Esophagus squamous epithelium (tissue), 5 donors: Measurements from ENCODE around the gene ESRRB. TPM values are rescaled to one million over a fixed set of nuclear protein-coding genes. Genes with fewer than 3 reads are reported as not detected.

Experiments used
- DNase-seq: peaks from one replicate; lab custom pipeline; 2025; lab: John Stamatoyannopoulos, UW
- H3K27ac ChIP-seq, 4 donors: fragments of 200-600 bp; sonication (generic); one replicate each; pipeline ENCODE4 v1.5.1; 2016 to 2019; ENCODE audit warnings: mild to moderate bottlenecking in 1 of 4
- H3K27me3 ChIP-seq, 4 donors: fragments of 200-600 bp; sonication (generic); 1 replicate in 3 of 4; 2 replicates in 1 of 4; pipeline versions ENCODE4 v1.5.1 to v1.6.0; 2017 to 2021; ENCODE audit warnings: antibody characterized with exemption in 1 of 4
- H3K36me3 ChIP-seq, 3 donors: fragments of 200-600 bp; sonication (generic); one replicate each; pipeline ENCODE4 v1.5.1; 2016 to 2019
- H3K4me1 ChIP-seq, 3 donors: fragments of 200-600 bp; sonication (generic); one replicate each; pipeline ENCODE4 v1.5.1; 2017 to 2019
- H3K4me3 ChIP-seq, 4 donors: fragments of 200-600 bp; sonication (generic); 1 replicate in 3 of 4; 2 replicates in 1 of 4; pipeline ENCODE4 v1.5.1; 2016 to 2019; ENCODE audit warnings: mild to moderate bottlenecking in 2 of 4, moderate library complexity in 1 of 4
- H3K9me3 ChIP-seq, 3 donors: fragments of 200-600 bp; sonication (generic); one replicate each; pipeline ENCODE4 v1.5.1; 2016 to 2019
- POLR2A ChIP-seq, 4 donors: fragments of 450-650 bp; IDR thresholded peaks; one replicate each; pipeline ENCODE4 v1.6.1; 2017; ENCODE audit warnings: antibody characterized with exemption in 4 of 4, mild to moderate bottlenecking in 4 of 4, moderate library complexity in 3 of 4
- WGBS, 2 donors: methylation state at CpG; one replicate each; pipeline ENCODE4 v1.1.5; 2018; 5-methylcytosine and 5-hydroxymethylcytosine counted together
- intact Hi-C: fragments of 100-400 bp; cut with DNase I; formaldehyde crosslinking; loops from one replicate; pipeline ENCODE4 v1.15.0; 2022
- total RNA-seq, 4 donors: library from RNA; depleted of rRNA; stranded (reverse); fragments of >200 nt; gene quantifications; one replicate each; pipeline ENCODE4 v1.1.0, GENCODE V29; 2016
- TF ChIP-seq, protein P1 (sequence below), 6 experiments: fragments of 450-650 bp in 4 of 6; fragments of 200-600 bp in 2 of 6; sonication (generic) in 2 of 6; IDR thresholded peaks; one replicate each; pipeline ENCODE4 v1.5.1; 2016 to 2019; ENCODE audit warnings: antibody characterized with exemption in 6 of 6, mild to moderate bottlenecking in 4 of 6, moderate library complexity in 4 of 6
- donor health status: DM: yes; HTN: yes; CAD: no.

The ESRRB gene
- total RNA-seq, 4 donors from 2014 or later, result not detected

DNA sequence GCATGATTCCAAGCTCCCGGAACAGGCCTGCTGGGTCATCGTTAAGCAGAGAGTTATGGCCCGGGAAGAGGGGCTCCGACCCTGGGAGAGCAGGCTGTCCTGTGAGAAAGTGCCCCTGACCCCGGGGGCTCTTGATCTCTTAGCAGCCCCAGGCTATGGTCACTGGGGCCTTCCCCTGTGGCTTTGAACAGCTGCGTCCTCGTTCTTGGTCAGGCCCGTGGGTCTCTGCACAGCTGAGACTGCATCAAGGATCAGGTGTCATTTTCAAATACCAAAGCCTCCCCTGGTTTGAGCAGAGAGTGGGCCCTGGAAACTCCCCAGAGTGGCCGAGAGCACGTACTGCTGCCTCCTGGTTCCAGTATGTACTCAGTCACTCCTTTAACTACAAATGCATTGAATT lies 114.8 kb downstream of the ESRRB start:
- Histone ChIP-seq H3K4me1 (no peaks in the 10 kb centered on the region), H3K27me3 (peaks cover 0 to under 1% (median 0%) of the 10 kb centered on the region in 4 donors), H3K27ac (no peak overlapping the region), H3K4me3 (no peak overlapping the region), H3K9me3 (no peaks in the 10 kb centered on the region), H3K36me3 (no peaks in the 10 kb centered on the region)
- DNase-seq, result no peak
- 46 to 70% methylated on average over 3 to 6 of the region's 10 CpGs for WGBS, 2 donors
- intact Hi-C loops, result no loop called here
- no peak for TF ChIP-seq POLR2A (IDR thresholded peaks at IDR 0.05)
- TF ChIP-seq, protein P1, sequence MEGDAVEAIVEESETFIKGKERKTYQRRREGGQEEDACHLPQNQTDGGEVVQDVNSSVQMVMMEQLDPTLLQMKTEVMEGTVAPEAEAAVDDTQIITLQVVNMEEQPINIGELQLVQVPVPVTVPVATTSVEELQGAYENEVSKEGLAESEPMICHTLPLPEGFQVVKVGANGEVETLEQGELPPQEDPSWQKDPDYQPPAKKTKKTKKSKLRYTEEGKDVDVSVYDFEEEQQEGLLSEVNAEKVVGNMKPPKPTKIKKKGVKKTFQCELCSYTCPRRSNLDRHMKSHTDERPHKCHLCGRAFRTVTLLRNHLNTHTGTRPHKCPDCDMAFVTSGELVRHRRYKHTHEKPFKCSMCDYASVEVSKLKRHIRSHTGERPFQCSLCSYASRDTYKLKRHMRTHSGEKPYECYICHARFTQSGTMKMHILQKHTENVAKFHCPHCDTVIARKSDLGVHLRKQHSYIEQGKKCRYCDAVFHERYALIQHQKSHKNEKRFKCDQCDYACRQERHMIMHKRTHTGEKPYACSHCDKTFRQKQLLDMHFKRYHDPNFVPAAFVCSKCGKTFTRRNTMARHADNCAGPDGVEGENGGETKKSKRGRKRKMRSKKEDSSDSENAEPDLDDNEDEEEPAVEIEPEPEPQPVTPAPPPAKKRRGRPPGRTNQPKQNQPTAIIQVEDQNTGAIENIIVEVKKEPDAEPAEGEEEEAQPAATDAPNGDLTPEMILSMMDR (IDR thresholded peaks at IDR 0.05), result no peak

DNA sequence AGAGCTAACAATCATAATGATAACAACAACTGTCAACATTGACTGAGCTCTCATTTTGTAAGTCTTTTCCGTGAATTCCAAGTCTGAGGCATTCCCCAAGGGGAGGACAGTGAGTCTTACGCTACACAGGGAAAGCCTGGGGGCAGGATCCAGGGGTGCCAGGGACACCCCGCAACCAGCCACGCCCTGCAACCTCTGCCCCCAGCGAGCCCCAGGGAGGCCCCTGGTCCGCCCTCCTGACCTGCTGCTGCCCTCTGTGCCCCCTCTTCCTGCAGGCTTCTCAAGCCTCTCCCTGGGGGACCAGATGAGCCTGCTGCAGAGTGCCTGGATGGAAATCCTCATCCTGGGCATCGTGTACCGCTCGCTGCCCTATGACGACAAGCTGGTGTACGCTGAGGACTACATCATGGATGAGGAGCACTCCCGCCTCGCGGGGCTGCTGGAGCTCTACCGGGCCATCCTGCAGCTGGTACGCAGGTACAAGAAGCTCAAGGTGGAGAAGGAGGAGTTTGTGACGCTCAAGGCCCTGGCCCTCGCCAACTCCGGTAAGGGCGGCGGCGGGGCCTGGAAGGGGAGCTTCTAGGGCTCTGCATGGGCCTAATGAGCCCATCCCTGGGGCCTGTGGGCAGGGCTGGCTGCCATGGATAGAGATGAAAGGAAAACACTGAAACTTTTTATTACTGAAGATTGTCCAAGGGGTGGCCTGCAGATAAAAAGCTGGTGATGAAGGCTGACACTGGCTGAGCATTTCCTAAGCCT lies 115.4 kb downstream of the ESRRB start:
- no peak for TF ChIP-seq POLR2A (IDR thresholded peaks at IDR 0.05)
- TF ChIP-seq, protein P1 (IDR thresholded peaks at IDR 0.05), result no peak
- WGBS, 2 donors, result 84 to 93% methylated on average over 6 to 15 of the region's 22 CpGs
- Histone ChIP-seq H3K27me3 (peaks cover 0 to 7% (median 0%) of the 10 kb centered on the region in 4 donors), H3K27ac (no peak overlapping the region), H3K4me1 (no peaks in the 10 kb centered on the region), H3K4me3 (no peak overlapping the region), H3K9me3 (no peaks in the 10 kb centered on the region), H3K36me3 (no peaks in the 10 kb centered on the region)
- no peak for DNase-seq
- intact Hi-C loops, result no loop called here

DNA sequence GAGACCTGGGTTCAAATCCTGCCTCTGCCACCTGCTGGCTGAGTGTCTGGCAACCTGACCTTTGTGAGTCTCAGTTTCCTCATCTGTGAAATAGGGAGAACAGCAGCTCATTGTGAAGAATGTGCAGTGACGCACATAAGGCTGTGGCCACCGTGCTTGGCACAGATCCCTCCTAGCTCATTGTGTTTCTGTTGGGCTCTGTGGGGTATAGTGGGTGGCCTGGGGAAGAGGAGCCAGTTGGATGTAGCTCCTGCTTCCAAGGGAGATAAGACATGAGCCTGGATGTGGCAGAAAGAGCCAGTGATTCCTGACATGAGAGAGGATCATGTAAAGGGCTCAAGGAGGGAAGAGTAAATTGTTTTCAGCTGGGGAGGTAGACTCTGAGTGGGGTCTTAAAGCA lies 120.0 kb downstream of the ESRRB start:
- TF ChIP-seq, protein P1 (IDR thresholded peaks at IDR 0.05), result no peak
- TF ChIP-seq POLR2A (IDR thresholded peaks at IDR 0.05), result no peak
- no peak for DNase-seq
- no peaks in the 10 kb centered on the region for H3K9me3 ChIP-seq
- H3K36me3 ChIP-seq, result no peaks in the 10 kb centered on the region
- H3K4me3 ChIP-seq, result no peak overlapping the region
- no peak overlapping the region for H3K27ac ChIP-seq
- intact Hi-C loops, result no loop called here
- WGBS, 2 donors, result 71 to 82% methylated on average over 1 to 2 of the region's 2 CpGs
- peaks cover 0 to 48% (median 0%) of the 10 kb centered on the region in 4 donors for H3K27me3 ChIP-seq
- H3K4me1 ChIP-seq, result no peaks in the 10 kb centered on the region

DNA sequence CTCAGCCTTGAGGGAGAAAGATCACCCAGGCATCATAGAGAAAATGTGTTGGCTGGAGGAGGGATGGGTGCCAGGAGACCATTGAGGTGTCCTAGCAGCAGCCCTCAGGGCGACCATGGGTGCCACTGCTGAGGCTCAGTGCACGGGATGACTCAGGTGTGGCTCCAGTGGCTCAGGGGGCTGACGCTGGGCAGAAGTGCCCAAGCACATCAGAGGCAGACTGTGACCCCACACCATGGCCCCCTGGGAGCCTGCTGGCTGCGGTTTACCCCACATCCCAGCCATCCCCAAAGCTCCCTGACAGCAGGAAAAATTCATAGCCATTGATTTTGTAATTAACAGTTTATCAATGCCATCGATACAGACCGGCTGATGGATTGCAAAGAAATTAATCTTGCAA lies 120.7 kb downstream of the ESRRB start:
- DNase-seq, result no peak
- Histone ChIP-seq H3K27me3 (peaks cover 0 to 49% (median 0%) of the 10 kb centered on the region in 4 donors), H3K9me3 (no peaks in the 10 kb centered on the region), H3K27ac (no peak overlapping the region), H3K36me3 (no peaks in the 10 kb centered on the region), H3K4me1 (no peaks in the 10 kb centered on the region), H3K4me3 (no peak overlapping the region)
- TF ChIP-seq, protein P1 (IDR thresholded peaks at IDR 0.05), result no peak
- TF ChIP-seq POLR2A (IDR thresholded peaks at IDR 0.05), result no peak
- WGBS, 2 donors, result 52 to 73% methylated on average over 5 to 6 of the region's 6 CpGs
- intact Hi-C loops, result no loop called here

DNA sequence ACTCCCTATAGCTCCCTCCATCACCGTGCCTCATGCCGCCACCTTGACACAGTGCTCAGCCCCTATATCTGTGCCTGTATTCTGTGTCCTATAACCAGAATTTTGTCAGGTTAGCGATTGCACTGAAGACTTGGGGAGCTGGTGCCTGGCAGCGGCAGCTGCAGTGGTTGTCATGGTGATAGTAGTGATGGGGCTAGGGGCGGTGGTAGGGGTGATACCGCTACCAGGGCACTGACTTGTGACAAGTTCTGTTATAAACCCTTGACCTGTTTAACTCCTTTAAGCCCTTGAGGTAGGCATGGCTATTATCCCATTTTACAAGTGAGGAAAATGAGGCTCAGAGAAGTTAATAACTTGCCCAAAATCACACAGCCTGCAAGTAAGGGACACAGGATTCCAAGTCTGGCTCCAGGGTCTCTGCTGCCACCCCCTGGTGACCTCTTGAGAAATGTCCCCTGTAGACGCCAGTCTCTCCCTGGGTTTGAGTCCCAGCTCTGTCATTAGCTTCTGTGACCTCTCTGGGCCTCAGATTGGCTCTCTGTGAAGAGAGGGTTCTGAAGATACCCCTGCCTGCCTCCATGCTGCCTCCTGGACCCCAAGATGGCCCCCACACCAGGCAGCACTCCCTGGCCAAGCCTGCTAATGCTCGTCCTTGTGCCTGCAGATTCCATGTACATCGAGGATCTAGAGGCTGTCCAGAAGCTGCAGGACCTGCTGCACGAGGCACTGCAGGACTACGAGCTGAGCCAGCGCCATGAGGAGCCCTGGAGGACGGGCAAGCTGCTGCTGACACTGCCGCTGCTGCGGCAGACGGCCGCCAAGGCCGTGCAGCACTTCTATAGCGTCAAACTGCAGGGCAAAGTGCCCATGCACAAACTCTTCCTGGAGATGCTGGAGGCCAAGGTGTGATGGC lies 121.9 kb downstream of the ESRRB start:
- peaks cover 0 to 51% (median 0%) of the 10 kb centered on the region in 4 donors for H3K27me3 ChIP-seq
- 79 to 82% methylated on average over 5 to 13 of the region's 19 CpGs for WGBS, 2 donors
- no peak overlapping the region for H3K27ac ChIP-seq
- no peak for DNase-seq
- no peaks in the 10 kb centered on the region for H3K4me1 ChIP-seq
- H3K9me3 ChIP-seq, result no peaks in the 10 kb centered on the region
- intact Hi-C loops, result no loop called here
- no peak overlapping the region for H3K4me3 ChIP-seq
- no peak for TF ChIP-seq POLR2A (IDR thresholded peaks at IDR 0.05)
- TF ChIP-seq, protein P1 (IDR thresholded peaks at IDR 0.05), result no peak
- no peaks in the 10 kb centered on the region for H3K36me3 ChIP-seq
